ENCODE measurements around the gene HYAL2. TPM values are rescaled to one million over a fixed set of nuclear protein-coding genes. Genes with fewer than 3 reads are reported as not detected.

The HYAL2 gene
- total and polyA plus RNA-seq, 10 of the 15 experiments (the other 5 are each of a cell fraction or from before 2014, with no cell fraction given), result 0.06 to 21.8 (median 12.7) TPM

DNA sequence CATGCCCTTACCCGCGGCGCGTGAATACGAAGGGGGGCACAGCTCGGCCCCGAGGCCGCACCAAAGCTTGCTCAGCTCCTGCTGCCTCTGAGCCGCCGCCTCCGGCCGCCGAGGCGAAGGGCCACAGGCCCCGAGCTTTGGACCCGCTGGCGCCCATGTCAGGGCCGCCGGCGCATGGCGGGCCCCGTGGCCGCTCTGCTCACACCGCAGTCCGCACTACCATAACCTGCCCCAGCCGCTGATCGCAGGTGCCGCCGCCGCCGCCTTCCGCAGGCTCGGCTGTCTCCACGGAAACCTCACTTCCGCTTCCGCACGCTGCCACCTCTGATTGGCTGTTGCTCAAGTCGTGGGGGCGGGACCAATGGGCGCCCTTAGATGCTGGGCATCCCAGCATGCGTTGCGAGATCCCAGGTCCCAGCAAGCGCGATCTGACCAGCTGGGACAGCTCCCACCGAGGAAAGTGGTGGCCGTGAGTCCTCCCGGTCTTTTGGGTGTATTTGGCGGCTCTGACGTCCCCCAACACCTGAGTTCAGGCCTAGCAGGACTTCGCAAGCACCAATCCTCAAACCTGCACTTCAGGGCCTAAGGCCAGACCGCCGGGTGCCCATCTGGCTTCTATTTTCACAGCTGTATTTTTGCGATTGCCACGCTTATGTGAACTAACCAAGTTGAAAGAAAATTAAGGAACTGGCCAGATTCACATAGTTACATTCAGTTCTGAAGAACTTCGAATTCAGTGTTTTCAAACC is 5.6 kb upstream of the HYAL2 start, which contains the start of gene TUSC2 (continued):
- TF ChIP-seq BHLHE40 (IDR thresholded peaks at IDR 0.05; ENCODE audit: borderline replicate concordance in 1 of 2, low read depth in 2 of 2, low read length in 1 of 2) (peak; percentile 49 to 84; a peak in 3 of 4 replicates), NR2F1 (conservative IDR thresholded peaks at IDR 0.05) (0 out of 2 replicates have a peak, but pooled peaks have one; percentile 11), POLR2AphosphoS2 (IDR thresholded peaks at IDR 0.05; ENCODE audit: low read depth, low read length) (peak; percentile 91), TAF1 (IDR thresholded peaks at IDR 0.05; ENCODE audit: borderline replicate concordance, low read depth, low read length) (peak; percentile 83), KLF5 (IDR thresholded peaks at IDR 0.05; ENCODE audit: partially characterized antibody) (no peak), EED (IDR thresholded peaks at IDR 0.05; ENCODE audit: low read depth) (0 out of 2 replicates have a peak, but pooled peaks have one; percentile 25), SPI1 (IDR thresholded peaks at IDR 0.05; ENCODE audit: borderline replicate concordance, insufficient read depth, low read depth, low read length) (peak; percentile 74), POU2F2 (IDR thresholded peaks at IDR 0.05; ENCODE audit: borderline replicate concordance, low read depth, low read length) (no peak), SMAD5 (IDR thresholded peaks at IDR 0.05; ENCODE audit: low read depth) (peak; percentile 55; the same call in 1 of the 2 replicates), IRF4 (IDR thresholded peaks at IDR 0.05; ENCODE audit: low read depth, low read length) (0 out of 2 replicates have a peak, but pooled peaks have one; percentile 37), PML (IDR thresholded peaks at IDR 0.05; ENCODE audit: low read length) (0 out of 2 replicates have a peak, but pooled peaks have one; percentile 64), SIX5 (IDR thresholded peaks at IDR 0.05; ENCODE audit: low read depth, low read length, severe bottlenecking) (peak; percentile 27), POLR2AphosphoS5 (IDR thresholded peaks at IDR 0.05; ENCODE audit: low read length) (peak; percentile 79), GABPA (IDR thresholded peaks at IDR 0.05; ENCODE audit: low read depth) (peak; percentile 94), STAT1 (conservative IDR thresholded peaks at IDR 0.05) (0 out of 2 replicates have a peak, but pooled peaks have one; percentile 24), NR2C2 (IDR thresholded peaks at IDR 0.05; ENCODE audit: borderline replicate concordance, control insufficient read depth, insufficient read length, low read depth) (no peak), BMI1 (IDR thresholded peaks at IDR 0.05; ENCODE audit: borderline replicate concordance) (peak; percentile 44; the same call in 1 of the 2 replicates), SMAD1 (IDR thresholded peaks at IDR 0.05; ENCODE audit: low read depth, partially characterized antibody) (no peak), LARP7 (IDR thresholded peaks at IDR 0.05) (peak; percentile 78), MXI1 (IDR thresholded peaks at IDR 0.05; ENCODE audit: low read depth, low read length) (peak; percentile 91), NFYB (IDR thresholded peaks at IDR 0.05; ENCODE audit: insufficient read depth, low read depth, low read length) (peak; percentile 97), FOXK2 (IDR thresholded peaks at IDR 0.05) (no peak), RB1 (IDR thresholded peaks at IDR 0.05; ENCODE audit: borderline replicate concordance) (peak; percentile 68; the same call in 1 of the 2 replicates), NFYA (IDR thresholded peaks at IDR 0.05; ENCODE audit: borderline replicate concordance, low read depth, low read length) (peak; percentile 9; the same call in 1 of the 2 replicates)
- TF ChIP-seq, protein P1, sequence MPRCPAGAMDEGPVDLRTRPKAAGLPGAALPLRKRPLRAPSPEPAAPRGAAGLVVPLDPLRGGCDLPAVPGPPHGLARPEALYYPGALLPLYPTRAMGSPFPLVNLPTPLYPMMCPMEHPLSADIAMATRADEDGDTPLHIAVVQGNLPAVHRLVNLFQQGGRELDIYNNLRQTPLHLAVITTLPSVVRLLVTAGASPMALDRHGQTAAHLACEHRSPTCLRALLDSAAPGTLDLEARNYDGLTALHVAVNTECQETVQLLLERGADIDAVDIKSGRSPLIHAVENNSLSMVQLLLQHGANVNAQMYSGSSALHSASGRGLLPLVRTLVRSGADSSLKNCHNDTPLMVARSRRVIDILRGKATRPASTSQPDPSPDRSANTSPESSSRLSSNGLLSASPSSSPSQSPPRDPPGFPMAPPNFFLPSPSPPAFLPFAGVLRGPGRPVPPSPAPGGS (IDR thresholded peaks at IDR 0.05; ENCODE audit: borderline replicate concordance, insufficient read depth, low read depth, low read length, poor library complexity, severe bottlenecking), result peak; percentile 10
- TF ChIP-seq, protein P2, sequence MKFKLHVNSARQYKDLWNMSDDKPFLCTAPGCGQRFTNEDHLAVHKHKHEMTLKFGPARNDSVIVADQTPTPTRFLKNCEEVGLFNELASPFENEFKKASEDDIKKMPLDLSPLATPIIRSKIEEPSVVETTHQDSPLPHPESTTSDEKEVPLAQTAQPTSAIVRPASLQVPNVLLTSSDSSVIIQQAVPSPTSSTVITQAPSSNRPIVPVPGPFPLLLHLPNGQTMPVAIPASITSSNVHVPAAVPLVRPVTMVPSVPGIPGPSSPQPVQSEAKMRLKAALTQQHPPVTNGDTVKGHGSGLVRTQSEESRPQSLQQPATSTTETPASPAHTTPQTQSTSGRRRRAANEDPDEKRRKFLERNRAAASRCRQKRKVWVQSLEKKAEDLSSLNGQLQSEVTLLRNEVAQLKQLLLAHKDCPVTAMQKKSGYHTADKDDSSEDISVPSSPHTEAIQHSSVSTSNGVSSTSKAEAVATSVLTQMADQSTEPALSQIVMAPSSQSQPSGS (IDR thresholded peaks at IDR 0.05; ENCODE audit: low read length), result no peak
- TF ChIP-seq, protein P3, sequence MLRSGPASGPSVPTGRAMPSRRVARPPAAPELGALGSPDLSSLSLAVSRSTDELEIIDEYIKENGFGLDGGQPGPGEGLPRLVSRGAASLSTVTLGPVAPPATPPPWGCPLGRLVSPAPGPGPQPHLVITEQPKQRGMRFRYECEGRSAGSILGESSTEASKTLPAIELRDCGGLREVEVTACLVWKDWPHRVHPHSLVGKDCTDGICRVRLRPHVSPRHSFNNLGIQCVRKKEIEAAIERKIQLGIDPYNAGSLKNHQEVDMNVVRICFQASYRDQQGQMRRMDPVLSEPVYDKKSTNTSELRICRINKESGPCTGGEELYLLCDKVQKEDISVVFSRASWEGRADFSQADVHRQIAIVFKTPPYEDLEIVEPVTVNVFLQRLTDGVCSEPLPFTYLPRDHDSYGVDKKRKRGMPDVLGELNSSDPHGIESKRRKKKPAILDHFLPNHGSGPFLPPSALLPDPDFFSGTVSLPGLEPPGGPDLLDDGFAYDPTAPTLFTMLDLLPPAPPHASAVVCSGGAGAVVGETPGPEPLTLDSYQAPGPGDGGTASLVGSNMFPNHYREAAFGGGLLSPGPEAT (IDR thresholded peaks at IDR 0.05; ENCODE audit: low read depth), result peak; percentile 76
